ENCODE results near the gene POLQ. TPM values are rescaled to one million over a fixed set of nuclear protein-coding genes. Genes with fewer than 3 reads are reported as not detected.

Gene POLQ
- polyA plus RNA-seq, 3 donors = 0.03 TPM; not detected in 1

- Histone ChIP-seq H3K27ac (ENCODE audit: low read depth in 1 of 2, low read length in 2 of 2) (no peak overlapping the region), H2AFZ (ENCODE audit: insufficient read depth, low read depth, low read length, poor library complexity, severe bottlenecking) (no peak overlapping the region), H3K4me1 (ENCODE audit: control insufficient read depth in 1 of 2, insufficient read depth in 2 of 2, low read length in 2 of 2) (no peaks in the 10 kb centered on the region), H3K79me2 (ENCODE audit: insufficient read depth, low read length) (peaks cover 36% of the 10 kb centered on the region), H3K27me3 (ENCODE audit: control insufficient read depth in 2 of 2, insufficient read depth in 2 of 2, low read length in 2 of 2) (no peaks in the 10 kb centered on the region), H4K20me1 (ENCODE audit: insufficient read depth, low read length) (no peaks in the 10 kb centered on the region), H3K9me3 (replicated peaks in 1 of 2; ENCODE audit: control insufficient read depth in 1 of 2, insufficient read depth in 1 of 2, low read length in 2 of 2) (no peaks in the 10 kb centered on the region), H3K36me3 (replicated peaks in 1 of 2; ENCODE audit: control insufficient read depth in 1 of 2, insufficient read depth in 2 of 2, low read length in 2 of 2) (peaks cover 20 to 68% of the 10 kb centered on the region in 2 donors), H3K9ac (ENCODE audit: insufficient read depth, low read length, poor library complexity, severe bottlenecking) (no peak overlapping the region), H3K4me3 (replicated peaks in 1 of 3; ENCODE audit: low read depth in 2 of 3, low read length in 3 of 3) (no peak overlapping the region), H3K4me2 (replicated peaks; ENCODE audit: extremely low read depth, low read length, poor library complexity, severe bottlenecking) (no peak overlapping the region)
- TF ChIP-seq, protein P1, sequence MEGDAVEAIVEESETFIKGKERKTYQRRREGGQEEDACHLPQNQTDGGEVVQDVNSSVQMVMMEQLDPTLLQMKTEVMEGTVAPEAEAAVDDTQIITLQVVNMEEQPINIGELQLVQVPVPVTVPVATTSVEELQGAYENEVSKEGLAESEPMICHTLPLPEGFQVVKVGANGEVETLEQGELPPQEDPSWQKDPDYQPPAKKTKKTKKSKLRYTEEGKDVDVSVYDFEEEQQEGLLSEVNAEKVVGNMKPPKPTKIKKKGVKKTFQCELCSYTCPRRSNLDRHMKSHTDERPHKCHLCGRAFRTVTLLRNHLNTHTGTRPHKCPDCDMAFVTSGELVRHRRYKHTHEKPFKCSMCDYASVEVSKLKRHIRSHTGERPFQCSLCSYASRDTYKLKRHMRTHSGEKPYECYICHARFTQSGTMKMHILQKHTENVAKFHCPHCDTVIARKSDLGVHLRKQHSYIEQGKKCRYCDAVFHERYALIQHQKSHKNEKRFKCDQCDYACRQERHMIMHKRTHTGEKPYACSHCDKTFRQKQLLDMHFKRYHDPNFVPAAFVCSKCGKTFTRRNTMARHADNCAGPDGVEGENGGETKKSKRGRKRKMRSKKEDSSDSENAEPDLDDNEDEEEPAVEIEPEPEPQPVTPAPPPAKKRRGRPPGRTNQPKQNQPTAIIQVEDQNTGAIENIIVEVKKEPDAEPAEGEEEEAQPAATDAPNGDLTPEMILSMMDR (IDR thresholded peaks at IDR 0.05) = no peak
- Mint-ChIP-seq H3K27ac (no peak overlapping the region), H3K4me3 (no peak overlapping the region), H3K4me1 (no peaks in the 10 kb centered on the region), H3K9me3 (peaks cover 0 to 6% (median 0%) of the 10 kb centered on the region in 7 donors), H3K36me3 (peaks cover 55 to 79% of the 10 kb centered on the region in 2 donors), H3K27me3 (ENCODE audit: low read depth in 3 of 3) (no peaks in the 10 kb centered on the region)
- intact Hi-C loops (cut with micrococcal nuclease) = no loop called here
- no peak for DNase-seq
These were observed 29.9 kb downstream of the POLQ start for GRCh38 chr3:121515862-121516261.

DNA sequence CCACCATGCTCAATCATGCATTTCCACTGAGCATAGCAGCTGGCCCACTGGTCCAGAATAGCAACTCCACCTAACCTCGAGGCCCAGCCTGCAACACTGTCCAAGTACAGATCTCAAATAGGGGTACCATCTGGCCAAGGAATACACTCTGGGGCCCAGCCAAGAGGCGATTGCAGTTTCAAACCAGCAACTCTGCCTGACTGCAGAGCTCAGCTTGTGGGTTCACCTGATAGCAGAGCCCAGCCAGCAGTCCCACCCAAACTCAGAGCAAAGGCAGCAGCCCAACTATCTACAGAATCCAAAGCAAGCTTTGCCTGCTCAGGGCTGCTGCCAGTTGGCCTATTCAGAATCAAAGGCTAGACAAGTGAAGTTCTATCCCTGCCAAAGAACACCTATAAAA, 30.5 kb downstream of the POLQ start:
- Mint-ChIP-seq H3K9me3 (peaks cover 0 to 6% (median 0%) of the 10 kb centered on the region in 7 donors), H3K36me3 (peaks cover 50 to 77% of the 10 kb centered on the region in 2 donors), H3K27ac (peak overlapping the region in 2 of 7 donors; percentile 36 to 68), H3K27me3 (ENCODE audit: low read depth in 3 of 3) (no peaks in the 10 kb centered on the region), H3K4me1 (no peaks in the 10 kb centered on the region), H3K4me3 (no peak overlapping the region)
- Histone ChIP-seq H3K4me3 (replicated peaks in 1 of 3; ENCODE audit: low read depth in 2 of 3, low read length in 3 of 3) (no peak overlapping the region), H3K36me3 (replicated peaks in 1 of 2; ENCODE audit: control insufficient read depth in 1 of 2, insufficient read depth in 2 of 2, low read length in 2 of 2) (peaks cover 17 to 63% of the 10 kb centered on the region in 2 donors), H3K27me3 (ENCODE audit: control insufficient read depth in 2 of 2, insufficient read depth in 2 of 2, low read length in 2 of 2) (no peaks in the 10 kb centered on the region), H3K27ac (ENCODE audit: low read depth in 1 of 2, low read length in 2 of 2) (no peak overlapping the region), H3K4me2 (replicated peaks; ENCODE audit: extremely low read depth, low read length, poor library complexity, severe bottlenecking) (no peak overlapping the region), H3K9ac (ENCODE audit: insufficient read depth, low read length, poor library complexity, severe bottlenecking) (no peak overlapping the region), H3K9me3 (replicated peaks in 1 of 2; ENCODE audit: control insufficient read depth in 1 of 2, insufficient read depth in 1 of 2, low read length in 2 of 2) (no peaks in the 10 kb centered on the region), H4K20me1 (ENCODE audit: insufficient read depth, low read length) (no peaks in the 10 kb centered on the region), H3K4me1 (ENCODE audit: control insufficient read depth in 1 of 2, insufficient read depth in 2 of 2, low read length in 2 of 2) (no peaks in the 10 kb centered on the region), H3K79me2 (ENCODE audit: insufficient read depth, low read length) (peaks cover 36% of the 10 kb centered on the region), H2AFZ (ENCODE audit: insufficient read depth, low read depth, low read length, poor library complexity, severe bottlenecking) (no peak overlapping the region)
- 65% methylated on average over 2 of the region's 2 CpGs for WGBS (ENCODE audit: insufficient coverage)
- no peak for DNase-seq
- TF ChIP-seq, protein P1 (IDR thresholded peaks at IDR 0.05) = no peak
- intact Hi-C loops (cut with micrococcal nuclease) = no loop called here

All from CD14-positive monocyte (primary cell).